ES-I3 (cell line): ENCODE measurements around the gene IQGAP1.
"Not testable (repeated sequence)": the region's sequence is repeated elsewhere in the genome, so short reads cannot be mapped to it uniquely, and the experiment has no call there.

ENCODE experiments used
- H3K36me3 ChIP-seq: 2 replicates; pipeline ENCODE4 v1.6.1; 2013; ENCODE audit warnings: mild to moderate bottlenecking, low read length, control low read depth, moderate library complexity; ENCODE audit not compliant: insufficient read depth
- H3K4me1 ChIP-seq: 2 replicates; pipeline ENCODE4 v1.6.1; 2013; ENCODE audit warnings: mild to moderate bottlenecking, control low read depth, low read length; ENCODE audit not compliant: insufficient read depth
- H3K9ac ChIP-seq: 2 replicates; pipeline ENCODE4 v1.6.1; 2013; ENCODE audit warnings: low read depth, mild to moderate bottlenecking, low read length, moderate library complexity
- H3K9me3 ChIP-seq: 2 replicates; pipeline ENCODE4 v1.6.1; 2013; ENCODE audit warnings: mild to moderate bottlenecking, low read length, moderate library complexity; ENCODE audit not compliant: control insufficient read depth, insufficient read depth

The IQGAP1 gene

DNA sequence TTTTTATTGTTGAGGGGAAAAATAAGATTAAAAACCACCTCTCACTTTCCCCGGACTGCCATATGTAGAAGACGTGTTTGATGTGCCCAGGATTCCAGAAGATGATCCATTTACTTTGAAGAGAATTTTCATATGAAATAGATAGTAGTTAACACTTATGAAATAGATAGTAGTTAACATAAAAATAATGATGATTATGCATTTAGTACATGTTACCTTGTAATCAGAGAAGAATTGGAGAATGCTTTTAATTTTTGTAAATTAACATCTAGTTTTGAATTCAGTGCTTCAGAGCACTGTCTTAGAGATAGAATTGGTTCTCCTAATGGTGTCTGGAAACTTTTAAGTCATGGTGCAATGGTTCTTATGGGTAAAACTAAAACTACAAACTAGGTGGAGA, 95.6 kb downstream of the IQGAP1 start:
- Histone ChIP-seq H3K36me3 (peaks cover 39% of the 10 kb centered on the region), H3K9me3 (no peaks in the 10 kb centered on the region), H3K4me1 (no peaks in the 10 kb centered on the region), H3K9ac (no peak overlapping the region)

DNA sequence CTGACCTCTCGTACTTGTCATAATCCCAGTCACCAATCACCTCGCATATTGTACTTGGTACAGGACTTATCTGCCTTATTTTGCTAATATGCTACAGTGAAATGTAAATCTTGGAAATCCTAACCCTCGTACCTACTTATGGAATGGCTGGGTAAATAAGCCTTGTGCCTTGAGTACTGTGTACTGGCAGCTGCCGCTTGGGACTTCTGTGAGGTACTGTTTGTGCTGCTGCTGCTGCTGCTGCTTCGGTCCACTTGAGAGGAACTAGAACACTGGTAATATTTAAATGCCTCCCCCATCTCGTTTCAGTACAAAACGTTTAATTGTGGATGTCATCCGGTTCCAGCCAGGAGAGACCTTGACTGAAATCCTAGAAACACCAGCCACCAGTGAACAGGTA, 99.1 kb downstream of the IQGAP1 start:
- Histone ChIP-seq H3K36me3 (peaks cover 52% of the 10 kb centered on the region), H3K9me3 (no peaks in the 10 kb centered on the region), H3K9ac (no peak overlapping the region), H3K4me1 (no peaks in the 10 kb centered on the region)

DNA sequence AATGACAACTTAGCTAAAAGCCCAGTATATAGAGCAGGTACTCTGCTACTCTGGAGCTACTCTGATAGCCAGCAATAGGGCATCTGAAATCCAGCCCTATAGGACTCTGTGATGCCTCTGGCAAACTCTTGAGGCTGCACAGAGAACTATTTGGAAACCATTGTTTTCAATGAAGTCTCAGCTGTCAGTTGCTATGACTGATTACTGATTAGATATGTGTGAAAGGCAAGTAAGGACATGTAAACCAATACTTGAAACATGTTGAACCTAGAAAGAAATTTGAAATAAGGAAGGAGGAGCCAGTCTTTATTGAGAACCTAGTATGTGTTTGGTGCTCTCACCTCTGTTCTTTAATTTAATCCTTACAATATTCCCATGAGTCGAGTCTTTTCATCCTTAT, 101.5 kb downstream of the IQGAP1 start:
- Histone ChIP-seq H3K9ac (no peak overlapping the region), H3K36me3 (peaks cover 36% of the 10 kb centered on the region), H3K9me3 (no peaks in the 10 kb centered on the region), H3K4me1 (no peaks in the 10 kb centered on the region)

DNA sequence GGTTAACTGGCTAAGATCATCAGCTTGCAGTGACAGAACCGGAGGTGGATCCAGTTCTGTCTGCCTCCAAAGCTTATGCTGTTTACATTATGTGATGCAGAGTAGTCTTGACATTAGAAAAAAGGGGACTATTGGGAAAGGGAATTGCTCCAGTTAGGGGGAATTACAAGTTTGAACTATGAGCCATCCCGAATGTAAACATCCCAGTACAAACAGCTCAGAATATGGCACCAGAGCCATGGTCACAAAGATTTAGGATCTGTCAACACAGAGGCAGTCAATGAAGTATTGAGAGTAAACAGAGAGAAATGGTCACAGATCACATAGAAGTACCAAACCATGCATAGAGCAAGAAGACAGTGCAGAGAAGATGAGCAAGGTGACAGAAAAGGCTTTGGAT, 101.9 kb downstream of the IQGAP1 start:
- H3K9me3 ChIP-seq, result no peaks in the 10 kb centered on the region
- no peak overlapping the region for H3K9ac ChIP-seq
- H3K4me1 ChIP-seq, result no peaks in the 10 kb centered on the region
- peaks cover 36% of the 10 kb centered on the region for H3K36me3 ChIP-seq

DNA sequence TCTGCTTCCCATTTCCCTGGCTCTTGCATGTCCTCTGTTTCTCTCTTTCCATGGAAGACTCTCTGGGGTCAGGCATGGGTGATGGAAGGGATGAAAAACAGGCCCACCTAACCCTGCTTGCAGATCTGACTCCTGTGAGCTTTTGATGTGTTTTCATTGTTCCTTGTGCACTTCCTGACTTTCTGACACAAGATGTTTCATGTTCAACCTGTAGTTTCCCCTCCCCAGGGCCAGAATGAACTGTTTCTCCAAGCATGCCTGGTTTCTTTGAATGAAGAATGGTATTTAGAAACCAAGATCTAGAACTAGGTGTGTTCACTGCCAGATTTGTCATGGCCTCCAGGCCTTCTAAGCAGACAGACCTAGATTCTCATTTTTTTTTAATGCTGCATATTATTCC, 105.6 kb downstream of the IQGAP1 start:
- no peaks in the 10 kb centered on the region for H3K4me1 ChIP-seq
- H3K9ac ChIP-seq, result no peak overlapping the region
- H3K9me3 ChIP-seq, result no peaks in the 10 kb centered on the region
- H3K36me3 ChIP-seq, result peaks cover 27% of the 10 kb centered on the region

DNA sequence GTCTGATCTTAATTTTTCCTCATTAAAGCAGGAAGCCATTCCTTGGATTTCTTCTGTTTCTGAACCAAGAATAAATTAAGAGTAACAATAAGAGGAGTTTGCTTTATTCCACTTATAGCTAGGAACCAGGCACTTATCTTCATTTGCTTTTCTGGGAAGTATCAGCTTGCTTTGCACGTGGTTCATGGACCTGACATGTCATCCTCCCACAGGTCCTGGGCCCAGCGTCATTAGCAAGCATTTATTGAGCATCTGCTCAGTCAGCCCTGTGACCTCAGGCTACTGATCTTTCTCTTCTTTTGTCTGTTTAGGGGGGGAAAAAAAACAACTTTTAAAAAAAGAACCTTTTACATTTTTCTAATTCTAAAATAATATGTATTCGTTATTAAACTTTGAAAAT, 107.0 kb downstream of the IQGAP1 start:
- Histone ChIP-seq H3K4me1 (no peaks in the 10 kb centered on the region), H3K9me3 (no peaks in the 10 kb centered on the region), H3K36me3 (peaks cover 27% of the 10 kb centered on the region), H3K9ac (no peak overlapping the region)

DNA sequence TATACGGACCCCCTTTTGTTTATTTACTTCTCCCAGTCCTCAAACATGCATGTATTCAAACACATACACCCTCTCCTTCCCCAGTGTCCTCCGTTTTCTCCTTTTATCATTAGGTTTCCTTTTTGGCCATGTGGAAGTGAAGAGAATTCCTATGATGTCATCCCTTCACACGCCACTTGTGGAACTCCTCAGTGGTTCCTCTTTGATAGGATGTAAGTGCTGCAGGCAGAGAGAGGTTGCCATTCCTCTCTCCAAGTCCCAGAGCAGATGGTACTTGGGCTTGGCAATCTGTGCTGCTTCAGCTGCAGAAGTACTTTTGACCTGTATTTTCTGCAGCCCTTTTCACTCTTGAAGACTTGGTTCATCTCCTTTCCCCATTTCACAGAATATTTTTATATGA, 108.7 kb downstream of the IQGAP1 start:
- Histone ChIP-seq H3K36me3 (peaks cover 13% of the 10 kb centered on the region), H3K9me3 (no peaks in the 10 kb centered on the region), H3K9ac (no peak overlapping the region), H3K4me1 (no peaks in the 10 kb centered on the region)

DNA sequence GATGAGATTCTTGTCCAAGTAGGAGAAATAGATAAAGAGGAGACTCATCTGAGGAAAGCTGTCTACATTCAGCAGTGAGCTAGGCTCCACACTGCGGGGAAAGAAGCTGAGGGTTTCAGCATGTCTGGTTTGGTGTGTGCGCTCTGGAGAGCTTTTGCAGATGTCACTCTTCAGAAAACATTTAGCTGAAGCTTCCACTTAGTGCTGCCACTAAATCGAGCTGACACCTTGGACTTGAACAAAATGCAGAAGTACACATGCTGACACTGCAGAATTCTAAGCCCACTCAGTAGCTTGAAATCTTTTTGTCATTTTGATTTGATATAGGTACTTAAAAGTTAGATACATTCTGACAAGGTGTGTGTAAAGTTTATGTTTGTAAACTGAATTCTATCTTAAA, 109.3 kb downstream of the IQGAP1 start:
- Histone ChIP-seq H3K36me3 (peaks cover 13% of the 10 kb centered on the region), H3K4me1 (no peaks in the 10 kb centered on the region), H3K9me3 (no peaks in the 10 kb centered on the region), H3K9ac (no peak overlapping the region)

DNA sequence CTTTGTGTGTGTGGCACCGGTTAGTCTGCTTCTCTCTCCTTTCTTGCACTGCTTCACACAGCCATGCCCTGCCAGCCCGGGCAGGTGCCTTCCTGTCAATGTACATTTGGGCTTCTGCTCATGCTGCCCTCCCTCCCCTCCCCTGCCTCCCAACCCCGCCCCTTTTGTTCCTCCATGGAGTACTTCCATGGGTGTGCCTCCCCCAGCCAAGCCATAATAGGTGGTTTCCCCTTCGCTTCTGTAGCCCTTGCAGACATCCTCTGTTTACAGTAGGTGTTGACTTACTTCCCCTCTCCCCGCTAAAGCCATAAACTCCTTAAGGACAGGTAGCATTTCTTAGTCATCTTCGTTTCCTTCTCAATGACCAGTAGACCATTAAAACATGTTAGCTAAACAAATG, 109.9 kb downstream of the IQGAP1 start:
- Histone ChIP-seq H3K36me3 (peaks cover 13% of the 10 kb centered on the region), H3K9ac (no peak overlapping the region), H3K4me1 (no peaks in the 10 kb centered on the region), H3K9me3 (no peaks in the 10 kb centered on the region)

DNA sequence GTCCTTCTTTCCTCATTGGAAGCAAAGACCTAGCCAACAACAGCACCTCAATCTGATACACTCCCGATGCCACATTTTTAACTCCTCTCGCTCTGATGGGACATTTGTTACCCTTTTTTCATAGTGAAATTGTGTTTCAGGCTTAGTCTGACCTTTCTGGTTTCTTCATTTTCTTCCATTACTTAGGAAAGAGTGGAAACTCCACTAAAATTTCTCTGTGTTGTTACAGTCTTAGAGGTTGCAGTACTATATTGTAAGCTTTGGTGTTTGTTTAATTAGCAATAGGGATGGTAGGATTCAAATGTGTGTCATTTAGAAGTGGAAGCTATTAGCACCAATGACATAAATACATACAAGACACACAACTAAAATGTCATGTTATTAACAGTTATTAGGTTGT, 112.1 kb downstream of the IQGAP1 start:
- no peaks in the 10 kb centered on the region for H3K9me3 ChIP-seq
- no peaks in the 10 kb centered on the region for H3K4me1 ChIP-seq
- H3K9ac ChIP-seq, result no peak overlapping the region
- H3K36me3 ChIP-seq, result peaks cover 9% of the 10 kb centered on the region

DNA sequence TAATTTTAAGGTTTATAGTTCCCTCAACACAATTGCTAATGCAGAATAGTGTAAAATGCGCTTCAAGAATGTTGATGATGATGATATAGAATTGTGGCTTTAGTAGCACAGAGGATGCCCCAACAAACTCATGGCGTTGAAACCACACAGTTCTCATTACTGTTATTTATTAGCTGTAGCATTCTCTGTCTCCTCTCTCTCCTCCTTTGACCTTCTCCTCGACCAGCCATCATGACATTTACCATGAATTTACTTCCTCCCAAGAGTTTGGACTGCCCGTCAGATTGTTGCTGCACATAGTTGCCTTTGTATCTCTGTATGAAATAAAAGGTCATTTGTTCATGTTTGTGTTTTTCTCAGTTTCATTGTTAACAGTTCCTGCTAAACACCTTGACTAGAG, 113.9 kb downstream of the IQGAP1 start:
- Histone ChIP-seq H3K9ac (no peak overlapping the region), H3K36me3 (peaks cover 9% of the 10 kb centered on the region), H3K9me3 (no peaks in the 10 kb centered on the region), H3K4me1 (no peaks in the 10 kb centered on the region)

DNA sequence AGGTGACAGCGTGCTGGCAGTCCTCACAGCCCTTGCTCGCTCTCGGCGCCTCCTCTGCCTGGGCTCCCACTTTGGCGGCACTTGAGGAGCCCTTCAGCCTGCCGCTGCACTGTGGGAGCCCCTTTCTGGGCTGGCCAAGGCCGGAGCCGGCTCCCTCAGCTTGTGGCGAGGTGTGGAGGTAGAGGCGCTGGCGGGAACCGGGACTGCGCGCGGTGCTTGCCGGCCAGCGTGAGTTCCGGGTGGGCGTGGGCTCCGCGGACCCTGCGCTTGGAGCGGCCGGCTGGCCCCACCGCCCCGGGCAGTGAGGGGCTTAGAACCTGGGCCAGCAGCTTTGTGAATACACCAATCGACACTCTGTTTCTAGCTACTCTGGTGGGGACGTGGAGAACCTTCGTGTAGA, 122.7 kb downstream of the IQGAP1 start:
- H3K36me3 ChIP-seq, result not testable (repeated sequence)

DNA sequence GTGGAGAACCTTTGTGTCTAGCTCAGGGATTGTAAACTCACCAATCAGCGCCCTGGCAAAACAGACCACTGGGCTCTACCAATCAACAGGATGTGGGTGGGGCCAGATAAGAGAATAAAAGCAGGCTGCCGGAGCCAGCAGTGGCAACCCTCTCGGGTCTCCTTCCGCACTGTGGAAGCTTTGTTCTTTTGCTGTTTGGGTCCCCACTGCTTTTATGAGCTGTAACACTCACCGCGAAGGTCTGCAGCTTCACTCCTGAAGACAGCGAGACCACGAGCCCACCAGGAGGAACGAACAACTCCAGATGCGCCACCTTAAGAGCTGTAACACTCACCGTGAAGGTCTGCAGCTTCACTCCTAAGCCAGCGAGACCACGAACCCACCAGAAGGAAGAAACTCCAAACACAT, 123.2 kb downstream of the IQGAP1 start:
- H3K36me3 ChIP-seq, result not testable (repeated sequence)

More for the DNA sequence above, 122.7 kb downstream of the IQGAP1 start:
- not testable (repeated sequence) for H3K9ac ChIP-seq, H3K9me3 ChIP-seq, H3K4me1 ChIP-seq

DNA sequence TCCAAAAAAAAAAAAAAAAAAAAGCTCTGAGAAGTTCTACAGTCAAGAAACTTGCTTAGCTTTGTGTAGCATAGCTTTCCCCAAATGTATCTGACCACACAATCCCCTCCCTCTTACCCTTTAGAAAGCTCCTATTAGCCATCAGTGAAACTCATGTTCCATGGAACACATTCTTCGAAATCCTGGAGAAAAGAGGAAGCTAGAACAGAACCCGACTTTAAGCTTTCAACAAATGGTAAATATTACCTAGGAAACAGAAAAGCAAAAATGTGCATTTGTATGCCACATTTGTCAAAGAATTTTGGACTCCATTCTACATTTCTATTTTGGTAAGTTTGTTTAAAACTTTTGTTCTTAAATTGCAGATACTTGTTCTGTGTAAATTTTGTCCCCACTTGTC, 124.2 kb downstream of the IQGAP1 start:
- Histone ChIP-seq H3K9ac (no peak overlapping the region), H3K9me3 (no peaks in the 10 kb centered on the region; the same call in 1 of the 2 replicates), H3K4me1 (no peaks in the 10 kb centered on the region), H3K36me3 (no peaks in the 10 kb centered on the region)

More for the DNA sequence above, 123.2 kb downstream of the IQGAP1 start:
- H3K4me1 ChIP-seq, H3K9ac ChIP-seq, H3K9me3 ChIP-seq: not testable (repeated sequence)

DNA sequence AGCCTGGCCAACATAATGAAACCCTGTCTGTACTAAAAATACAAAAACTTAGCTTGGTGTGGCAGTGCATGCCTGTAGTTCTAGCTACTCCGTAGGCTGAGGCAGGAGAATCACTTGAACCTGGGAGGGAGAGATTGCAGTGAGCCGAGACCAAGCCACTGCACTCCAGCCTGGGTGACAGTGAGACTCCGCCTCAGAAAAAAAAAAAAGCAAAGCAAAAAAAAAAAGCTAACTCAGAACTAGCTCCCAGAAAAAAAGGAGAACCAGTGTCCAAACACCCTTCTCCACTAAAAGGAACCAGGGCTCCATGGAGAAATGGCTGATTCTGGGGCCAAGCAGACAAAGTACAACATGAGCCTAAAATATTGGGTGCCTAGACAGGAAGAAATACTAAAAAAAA, 124.9 kb downstream of the IQGAP1 start:
- H3K36me3 ChIP-seq, result no peaks in the 10 kb centered on the region
- H3K9me3 ChIP-seq, result no peaks in the 10 kb centered on the region; the same call in 1 of the 2 replicates
- H3K9ac ChIP-seq, result no peak overlapping the region
- H3K4me1 ChIP-seq, result no peaks in the 10 kb centered on the region

DNA sequence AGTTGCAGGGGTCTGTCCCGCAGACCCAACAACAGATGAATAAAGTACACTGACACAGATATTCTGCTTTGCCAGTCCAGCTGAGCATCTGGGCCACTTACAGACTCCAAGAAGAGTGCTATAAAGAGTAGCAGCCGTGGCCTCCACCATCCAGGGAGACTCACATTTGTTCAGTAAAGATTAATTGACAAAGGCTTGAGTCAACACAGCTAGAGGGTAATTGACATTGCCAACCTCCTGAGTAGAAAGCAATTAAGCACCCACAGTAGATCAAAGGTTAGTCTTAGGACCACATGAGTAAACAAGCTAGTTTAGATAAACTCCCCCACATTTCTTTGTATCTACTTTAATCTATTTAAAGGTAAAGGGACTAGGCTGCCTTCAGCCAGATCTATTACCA, 125.4 kb downstream of the IQGAP1 start:
- Histone ChIP-seq H3K9ac (no peak overlapping the region), H3K9me3 (no peaks in the 10 kb centered on the region; the same call in 1 of the 2 replicates), H3K4me1 (no peaks in the 10 kb centered on the region), H3K36me3 (no peaks in the 10 kb centered on the region)
